ENCODE data around the gene CERS1.

CERS1 gene

GRCh38 chr19:18853755-18854427 is 42.1 kb downstream of the CERS1 start:
- DNase-seq, result no peak

- DNase-seq, result no peak
Measured at GRCh38 chr19:18852648-18853047, 43.3 kb downstream of the CERS1 start.

GRCh38 chr19:18851673-18852325 is 44.2 kb downstream of the CERS1 start:
- DNase-seq, result no peak

- no peak for DNase-seq
Measured at GRCh38 chr19:18850471-18851375, 45.2 kb downstream of the CERS1 start.

GRCh38 chr19:18849838-18850400 is 46.0 kb downstream of the CERS1 start:
- no peak for DNase-seq

GRCh38 chr19:18848878-18849661 is 46.9 kb downstream of the CERS1 start:
- DNase-seq, result no peak

GRCh38 chr19:18847549-18848463 is 48.2 kb downstream of the CERS1 start:
- DNase-seq, result no peak

- peak; percentile 42 for DNase-seq
Measured at GRCh38 chr19:18846862-18847548, 49.0 kb downstream of the CERS1 start.

- no peak for DNase-seq
Measured at GRCh38 chr19:18845961-18846360, 50.0 kb downstream of the CERS1 start.

- no peak for DNase-seq
Measured at GRCh38 chr19:18844806-18845329, 51.1 kb downstream of the CERS1 start.

GRCh38 chr19:18843960-18844359 is 52.0 kb downstream of the CERS1 start:
- DNase-seq, result no peak

- DNase-seq, result no peak
Measured at GRCh38 chr19:18842166-18842565, 53.8 kb downstream of the CERS1 start.

- no peak for DNase-seq
Measured at GRCh38 chr19:18841400-18841799, 54.6 kb downstream of the CERS1 start.

GRCh38 chr19:18840288-18841267 is 55.4 kb downstream of the CERS1 start:
- DNase-seq, result no peak

- no peak for DNase-seq
Measured at GRCh38 chr19:18839465-18840287, 56.3 kb downstream of the CERS1 start.

- DNase-seq, result no peak
Measured at GRCh38 chr19:18834644-18834984, 61.3 kb downstream of the CERS1 start.

GRCh38 chr19:18833849-18834643 is 61.9 kb downstream of the CERS1 start:
- DNase-seq, result no peak

GRCh38 chr19:18833141-18833476 is 62.8 kb downstream of the CERS1 start:
- no peak for DNase-seq
